DMS53 treated with DMSO at 0.1 percent for 48 hours (cell line): ENCODE data around the gene EHMT1.

Source experiments
- DNase-seq: peaks from one replicate; lab custom pipeline; 2025; ENCODE audit not compliant: unreplicated experiment; lab: John Stamatoyannopoulos, UW

EHMT1 gene

GRCh38 chr9:137817236-137818200 is 198.7 kb downstream of the EHMT1 start:
- no peak for DNase-seq

- DNase-seq: no peak
These were observed 199.5 kb downstream of the EHMT1 start for GRCh38 chr9:137818286-137818685.

DNA sequence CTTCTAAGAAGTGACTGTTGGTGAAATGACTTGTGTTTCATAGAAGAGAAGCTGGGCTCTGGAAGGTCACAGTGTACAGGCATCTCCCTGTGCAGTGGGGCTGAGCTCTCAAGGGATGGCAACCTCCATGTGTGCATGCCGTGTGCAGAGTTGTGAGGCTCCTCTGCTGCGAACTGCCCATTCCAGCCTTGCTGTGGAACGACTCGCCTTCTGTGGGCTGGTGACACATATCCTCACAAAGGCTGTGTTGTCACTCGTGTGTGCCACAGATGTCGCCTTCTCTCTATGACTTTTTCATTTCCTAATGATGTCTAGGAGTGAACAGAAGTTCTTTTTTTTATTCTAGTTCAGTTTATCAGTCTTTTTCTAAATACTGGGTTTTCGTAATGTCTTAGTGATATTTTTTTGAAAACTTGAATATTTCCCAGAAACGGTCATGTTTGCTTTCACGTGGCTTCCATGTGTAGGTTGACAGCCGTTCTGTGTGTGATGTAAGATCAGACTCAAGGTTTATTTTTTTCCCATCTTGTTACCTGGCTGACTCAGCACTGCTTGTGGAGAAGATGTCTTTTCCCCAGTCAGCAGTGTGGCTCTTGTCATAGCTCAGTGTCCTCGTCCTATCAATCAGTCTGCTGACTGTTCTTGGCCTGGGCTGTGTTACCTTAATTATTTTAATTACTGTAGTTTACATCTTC is 201.5 kb downstream of the EHMT1 start:
- DNase-seq: no peak

- no peak for DNase-seq
These were observed 205.4 kb downstream of the EHMT1 start for GRCh38 chr9:137823986-137824771.

DNA sequence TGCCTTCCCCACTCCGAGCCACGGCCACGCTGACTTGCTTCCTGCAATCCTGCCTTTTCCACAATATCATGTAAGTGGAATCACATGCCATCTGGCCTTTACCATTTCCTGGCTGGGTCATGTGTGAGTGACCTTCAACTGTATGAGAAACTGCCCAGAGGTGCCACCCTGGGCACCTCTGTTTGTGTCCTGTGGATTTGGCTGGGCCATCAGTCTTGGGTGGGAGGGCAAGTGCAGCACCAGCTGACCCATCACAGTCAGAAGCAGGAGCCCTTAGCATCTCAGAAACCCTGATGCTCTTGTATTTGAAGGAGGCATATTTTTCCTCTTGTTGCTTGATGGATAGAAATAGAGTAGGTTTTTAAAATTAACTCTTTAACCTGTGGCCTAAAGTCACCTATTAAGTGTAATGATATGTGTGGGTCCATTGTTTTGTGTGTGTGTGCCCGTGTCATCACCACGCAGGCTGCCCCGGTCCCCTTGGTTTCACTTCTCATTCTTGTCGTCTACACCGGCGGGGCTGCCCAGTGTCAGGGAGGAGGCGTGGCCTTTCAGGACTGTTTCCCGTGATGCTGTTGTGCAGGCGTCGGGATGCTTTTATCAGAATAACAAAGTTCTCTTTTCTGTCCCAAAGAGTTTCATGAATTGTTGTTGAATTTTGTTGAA is 206.7 kb downstream of the EHMT1 start:
- DNase-seq: no peak

GRCh38 chr9:137827908-137828526 is 209.2 kb downstream of the EHMT1 start:
- no peak for DNase-seq

GRCh38 chr9:137828527-137829259 is 209.9 kb downstream of the EHMT1 start:
- no peak for DNase-seq

- no peak for DNase-seq
These were observed 210.6 kb downstream of the EHMT1 start for GRCh38 chr9:137829260-137829996.

- no peak for DNase-seq
These were observed 213.4 kb downstream of the EHMT1 start for GRCh38 chr9:137832191-137832700.

DNA sequence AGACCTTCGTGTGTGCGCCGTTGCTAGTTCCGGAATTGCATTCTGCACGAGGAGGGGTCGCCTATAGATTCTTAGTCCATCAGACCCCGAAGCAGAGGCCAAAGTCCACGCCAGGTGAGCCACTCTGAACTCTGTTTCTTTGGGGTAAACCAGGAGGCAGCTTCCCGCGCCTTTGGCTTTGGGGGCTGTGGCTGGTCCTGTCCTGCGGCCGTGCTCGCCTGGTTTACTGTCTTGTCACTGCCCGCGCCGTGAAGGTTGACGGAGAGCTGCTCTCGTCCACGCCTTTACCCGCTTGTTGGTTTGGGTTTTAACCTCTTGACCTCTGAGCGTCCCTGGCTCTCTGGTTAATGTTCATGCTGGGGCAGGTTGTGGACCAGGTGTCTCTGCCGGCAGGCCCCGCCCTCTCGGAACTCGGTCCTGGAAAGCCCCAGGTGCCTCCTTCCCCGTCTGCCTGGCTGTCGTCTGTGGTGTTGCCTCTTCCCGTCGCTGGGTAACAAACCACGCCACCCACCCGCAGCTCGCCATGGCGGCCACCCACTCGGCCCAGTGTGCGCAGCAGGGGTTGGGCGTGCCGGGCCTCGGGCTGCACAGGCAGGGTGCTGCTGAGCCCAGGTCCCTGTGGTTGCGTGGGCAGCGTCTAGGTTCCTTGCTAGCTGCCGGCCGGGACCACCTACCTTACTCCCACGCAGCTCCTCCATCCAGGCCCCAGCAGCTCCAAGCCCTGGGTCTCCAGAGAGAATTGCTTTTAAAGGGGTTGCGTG is 214.2 kb downstream of the EHMT1 start:
- DNase-seq: no peak

GRCh38 chr9:137833721-137834613 is 215.2 kb downstream of the EHMT1 start:
- DNase-seq: no peak

DNA sequence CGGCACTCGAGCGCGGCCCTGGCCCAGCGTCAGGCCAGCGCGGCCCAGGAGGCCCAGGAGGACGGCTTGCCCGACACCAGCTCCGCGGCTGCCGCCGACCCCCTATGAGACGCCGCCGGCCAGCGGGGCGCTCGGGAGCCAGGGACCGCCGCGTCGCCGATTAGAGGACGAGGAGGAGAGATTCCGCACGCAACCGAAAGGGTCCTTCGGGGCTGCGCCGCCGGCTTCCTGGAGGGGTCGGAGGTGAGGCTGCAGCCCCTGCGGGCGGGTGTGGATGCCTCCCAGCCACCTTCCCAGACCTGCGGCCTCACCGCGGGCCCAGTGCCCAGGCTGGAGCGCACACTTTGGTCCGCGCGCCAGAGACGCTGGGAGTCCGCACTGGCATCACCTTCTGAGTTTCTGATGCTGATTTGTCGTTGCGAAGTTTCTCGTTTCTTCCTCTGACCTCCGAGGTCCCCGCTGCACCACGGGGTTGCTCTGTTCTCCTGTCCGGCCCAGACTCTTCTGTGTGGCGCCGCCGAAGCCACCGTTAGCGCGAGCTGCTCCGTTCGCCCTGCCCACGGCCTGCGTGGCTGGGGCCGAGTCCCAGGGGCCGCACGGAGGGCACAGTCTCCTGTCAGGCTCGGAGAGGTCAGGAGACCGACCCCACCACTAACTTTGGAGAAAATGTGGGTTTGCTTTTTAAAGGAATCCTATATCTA is 216.2 kb downstream of the EHMT1 start:
- no peak for DNase-seq

GRCh38 chr9:137836151-137836830 is 217.5 kb downstream of the EHMT1 start:
- no peak for DNase-seq

GRCh38 chr9:137836831-137837241 is 218.0 kb downstream of the EHMT1 start:
- DNase-seq: no peak

DNA sequence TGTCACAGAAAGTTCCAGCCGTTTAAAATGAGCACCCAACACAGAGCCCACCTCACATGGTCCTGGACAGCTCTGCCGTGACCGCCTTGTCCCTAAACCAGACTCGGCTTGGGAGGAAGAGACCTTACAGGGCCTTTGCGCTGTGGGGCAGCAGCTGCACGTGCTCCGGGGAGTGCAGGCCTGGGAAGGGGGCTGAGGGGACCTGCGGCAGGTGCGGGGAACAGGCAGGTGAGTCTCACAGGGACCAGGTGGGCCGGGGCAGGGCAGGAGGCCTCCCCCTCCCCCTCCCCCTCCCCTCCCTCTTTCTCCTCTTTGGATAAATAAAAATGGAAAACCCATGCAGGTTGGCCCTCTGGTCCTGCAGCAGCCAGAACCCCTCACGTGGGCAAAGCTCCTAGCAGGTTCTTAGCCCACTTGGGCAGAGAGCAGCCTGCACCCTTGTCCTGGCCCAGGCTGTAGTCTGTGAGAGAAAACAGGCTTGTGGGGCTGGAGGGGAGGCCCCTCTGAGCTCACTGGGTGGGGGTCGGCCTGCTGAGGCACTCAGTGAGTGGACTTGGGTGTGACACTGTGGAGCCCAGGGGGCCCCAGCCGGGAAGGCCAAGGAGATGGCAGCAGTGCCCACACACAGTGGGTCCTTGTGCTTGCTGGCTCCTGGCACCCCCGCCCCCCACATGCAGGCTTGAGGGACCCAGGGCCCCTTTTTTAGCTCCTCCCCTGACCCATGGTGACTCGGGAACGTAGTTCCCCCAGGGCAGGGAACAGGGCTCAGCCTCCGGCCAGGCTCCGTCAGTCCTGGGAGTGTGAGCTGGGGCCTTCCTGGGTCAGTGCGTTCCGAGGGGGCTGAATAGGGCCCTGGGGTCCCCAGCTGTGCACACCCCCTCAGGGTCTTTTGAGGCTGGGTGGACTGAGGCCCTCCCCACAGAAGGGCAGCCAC is 218.8 kb downstream of the EHMT1 start:
- DNase-seq: no peak
